ENCODE data around the gene NPC1.
A peak's percentile ranks its signal among the peaks of the same experiment; 100 is the strongest.

The NPC1 gene

DNA sequence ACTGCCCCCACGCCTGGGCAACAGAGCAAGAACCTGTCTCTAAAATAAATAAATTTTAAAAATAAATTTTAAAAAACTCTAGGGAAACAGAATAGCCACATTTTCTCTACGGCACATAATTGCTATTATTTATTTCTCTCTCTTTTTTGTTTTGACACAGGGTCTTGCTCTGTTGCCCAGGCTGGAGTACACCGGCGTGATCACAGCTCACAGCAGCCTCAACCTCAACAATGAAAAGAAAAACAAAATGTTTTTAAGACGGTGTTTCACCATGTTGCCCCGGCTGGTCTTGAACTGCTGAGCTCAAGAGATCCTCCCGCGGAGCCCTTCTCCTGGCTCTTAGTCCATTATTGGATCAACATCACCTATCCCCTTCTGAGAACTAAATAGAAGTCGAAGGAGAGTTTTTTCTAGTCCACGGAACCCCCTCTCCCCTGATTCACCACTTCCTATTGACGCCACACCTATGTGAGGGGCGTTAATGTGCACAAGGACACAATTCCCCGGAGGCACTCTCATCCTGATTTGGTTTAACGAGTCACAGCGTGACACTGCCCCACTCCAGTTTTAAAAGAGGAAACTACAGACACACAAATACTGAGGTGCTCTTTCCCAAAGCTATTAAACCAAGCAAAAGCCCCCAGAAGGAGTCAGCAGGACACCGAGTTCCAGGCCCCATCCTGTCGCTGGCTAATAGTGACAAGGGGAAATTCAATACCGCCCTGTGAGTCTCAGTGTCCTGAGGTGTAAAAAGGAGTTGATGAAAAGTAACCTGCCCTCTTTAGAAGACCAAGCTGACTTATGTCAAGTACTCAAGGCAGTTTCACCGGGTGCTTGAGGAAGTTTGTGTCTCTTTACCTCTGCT, 1.1 kb downstream of the NPC1 start:
- TF ChIP-seq, protein P1, sequence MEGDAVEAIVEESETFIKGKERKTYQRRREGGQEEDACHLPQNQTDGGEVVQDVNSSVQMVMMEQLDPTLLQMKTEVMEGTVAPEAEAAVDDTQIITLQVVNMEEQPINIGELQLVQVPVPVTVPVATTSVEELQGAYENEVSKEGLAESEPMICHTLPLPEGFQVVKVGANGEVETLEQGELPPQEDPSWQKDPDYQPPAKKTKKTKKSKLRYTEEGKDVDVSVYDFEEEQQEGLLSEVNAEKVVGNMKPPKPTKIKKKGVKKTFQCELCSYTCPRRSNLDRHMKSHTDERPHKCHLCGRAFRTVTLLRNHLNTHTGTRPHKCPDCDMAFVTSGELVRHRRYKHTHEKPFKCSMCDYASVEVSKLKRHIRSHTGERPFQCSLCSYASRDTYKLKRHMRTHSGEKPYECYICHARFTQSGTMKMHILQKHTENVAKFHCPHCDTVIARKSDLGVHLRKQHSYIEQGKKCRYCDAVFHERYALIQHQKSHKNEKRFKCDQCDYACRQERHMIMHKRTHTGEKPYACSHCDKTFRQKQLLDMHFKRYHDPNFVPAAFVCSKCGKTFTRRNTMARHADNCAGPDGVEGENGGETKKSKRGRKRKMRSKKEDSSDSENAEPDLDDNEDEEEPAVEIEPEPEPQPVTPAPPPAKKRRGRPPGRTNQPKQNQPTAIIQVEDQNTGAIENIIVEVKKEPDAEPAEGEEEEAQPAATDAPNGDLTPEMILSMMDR (IDR thresholded peaks at IDR 0.05; ENCODE audit: low read depth, low read length, poor library complexity, severe bottlenecking): no peak
- no peak for TF ChIP-seq EZH2phosphoT487 (IDR thresholded peaks at IDR 0.05; ENCODE audit: borderline replicate concordance, low read length)
- no peaks in the 10 kb centered on the region; the same call in 1 of the 2 replicates for H4K20me1 ChIP-seq (ENCODE audit: control insufficient read depth, insufficient read depth, low read depth, low read length)
- peaks cover 59% of the 10 kb centered on the region for H3K79me2 ChIP-seq (ENCODE audit: control insufficient read depth, low read length)
- H3K27ac ChIP-seq (ENCODE audit: low read depth, low read length): peak overlapping the region; percentile 85; the same call in 1 of the 2 replicates
- peaks cover 13% of the 10 kb centered on the region for H3K36me3 ChIP-seq (ENCODE audit: control insufficient read depth, low read length)
- H3K9me3 ChIP-seq (ENCODE audit: control insufficient read depth, insufficient read depth, low read length): no peaks in the 10 kb centered on the region
- H3K4me2 ChIP-seq (ENCODE audit: low read length): peak overlapping the region; percentile 90
- H3K27me3 ChIP-seq (ENCODE audit: control insufficient read depth, low read length): 0 out of 2 replicates have a peak, but pooled peaks cover 5% of the 10 kb centered on the region
- H3K4me3 ChIP-seq (ENCODE audit: low read length): peak overlapping the region; percentile 91
- no peaks in the 10 kb centered on the region for H3K9me2 ChIP-seq (replicated peaks; ENCODE audit: control insufficient read depth, low read length)
- no peaks in the 10 kb centered on the region for H3F3A ChIP-seq (ENCODE audit: control insufficient read depth, insufficient read depth)
- peaks cover 21% of the 10 kb centered on the region for H3K4me1 ChIP-seq (ENCODE audit: control insufficient read depth, low read length)

DNA sequence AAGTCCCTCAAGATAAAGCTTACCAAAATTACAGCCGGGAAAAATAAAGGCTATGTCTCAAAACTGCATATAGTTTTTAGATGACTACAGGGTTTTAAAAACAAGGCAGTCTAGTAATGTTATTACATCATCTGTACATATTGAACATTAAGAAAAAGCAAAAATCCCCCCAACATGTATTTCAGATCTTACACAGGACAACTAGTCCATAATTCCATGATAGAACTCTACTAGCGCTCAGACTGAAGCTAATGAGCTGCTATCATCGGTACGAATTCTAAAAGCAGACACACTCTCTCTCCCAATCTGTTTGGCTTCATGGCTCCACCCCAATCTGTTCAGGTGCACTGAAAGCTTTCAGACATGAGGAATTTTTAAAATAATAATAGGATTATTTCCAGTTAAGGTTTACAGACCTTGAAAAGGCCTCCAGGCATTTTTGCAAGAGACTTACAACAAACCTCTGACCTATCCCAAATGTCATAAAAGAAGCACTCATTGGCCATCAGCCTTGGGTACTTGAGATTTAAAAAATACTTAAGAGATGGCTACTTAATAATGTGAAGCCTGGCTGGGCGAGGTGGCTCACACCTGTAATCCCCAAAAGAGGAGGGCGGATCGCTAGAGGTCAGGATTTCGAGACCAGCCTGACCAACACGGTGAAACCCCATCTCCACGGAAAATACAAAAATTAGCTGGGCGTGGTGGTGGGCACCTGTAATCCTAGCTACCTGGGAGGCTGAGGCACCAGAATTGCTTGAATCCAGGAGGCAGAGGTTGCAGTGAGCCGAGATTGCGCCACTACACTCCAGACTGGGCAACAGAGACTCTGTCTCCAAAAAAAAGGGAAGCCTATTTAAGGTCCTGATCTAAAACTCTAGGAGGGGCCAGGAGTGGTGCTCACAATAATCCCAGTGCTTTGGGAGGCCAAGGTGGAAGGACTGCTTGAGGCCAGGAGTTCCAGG, 2.0 kb downstream of the NPC1 start:
- H3K27ac ChIP-seq (ENCODE audit: low read depth, low read length): no peak overlapping the region
- no peaks in the 10 kb centered on the region; the same call in 1 of the 2 replicates for H4K20me1 ChIP-seq (ENCODE audit: control insufficient read depth, insufficient read depth, low read depth, low read length)
- peaks cover 15% of the 10 kb centered on the region for H3K36me3 ChIP-seq (ENCODE audit: control insufficient read depth, low read length)
- no peak overlapping the region for H3K4me3 ChIP-seq (ENCODE audit: low read length)
- peaks cover 21% of the 10 kb centered on the region for H3K4me1 ChIP-seq (ENCODE audit: control insufficient read depth, low read length)
- H3K9me3 ChIP-seq (ENCODE audit: control insufficient read depth, insufficient read depth, low read length): no peaks in the 10 kb centered on the region
- H3K79me2 ChIP-seq (ENCODE audit: control insufficient read depth, low read length): peaks cover 65% of the 10 kb centered on the region
- TF ChIP-seq, protein P1 (IDR thresholded peaks at IDR 0.05; ENCODE audit: low read depth, low read length, poor library complexity, severe bottlenecking): no peak
- TF ChIP-seq EZH2phosphoT487 (IDR thresholded peaks at IDR 0.05; ENCODE audit: borderline replicate concordance, low read length): no peak
- H3K27me3 ChIP-seq (ENCODE audit: control insufficient read depth, low read length): 0 out of 2 replicates have a peak, but pooled peaks cover 5% of the 10 kb centered on the region
- peak overlapping the region; percentile 90; the same call in 1 of the 2 replicates for H3K4me2 ChIP-seq (ENCODE audit: low read length)
- no peaks in the 10 kb centered on the region for H3K9me2 ChIP-seq (replicated peaks; ENCODE audit: control insufficient read depth, low read length)
- no peaks in the 10 kb centered on the region for H3F3A ChIP-seq (ENCODE audit: control insufficient read depth, insufficient read depth)

DNA sequence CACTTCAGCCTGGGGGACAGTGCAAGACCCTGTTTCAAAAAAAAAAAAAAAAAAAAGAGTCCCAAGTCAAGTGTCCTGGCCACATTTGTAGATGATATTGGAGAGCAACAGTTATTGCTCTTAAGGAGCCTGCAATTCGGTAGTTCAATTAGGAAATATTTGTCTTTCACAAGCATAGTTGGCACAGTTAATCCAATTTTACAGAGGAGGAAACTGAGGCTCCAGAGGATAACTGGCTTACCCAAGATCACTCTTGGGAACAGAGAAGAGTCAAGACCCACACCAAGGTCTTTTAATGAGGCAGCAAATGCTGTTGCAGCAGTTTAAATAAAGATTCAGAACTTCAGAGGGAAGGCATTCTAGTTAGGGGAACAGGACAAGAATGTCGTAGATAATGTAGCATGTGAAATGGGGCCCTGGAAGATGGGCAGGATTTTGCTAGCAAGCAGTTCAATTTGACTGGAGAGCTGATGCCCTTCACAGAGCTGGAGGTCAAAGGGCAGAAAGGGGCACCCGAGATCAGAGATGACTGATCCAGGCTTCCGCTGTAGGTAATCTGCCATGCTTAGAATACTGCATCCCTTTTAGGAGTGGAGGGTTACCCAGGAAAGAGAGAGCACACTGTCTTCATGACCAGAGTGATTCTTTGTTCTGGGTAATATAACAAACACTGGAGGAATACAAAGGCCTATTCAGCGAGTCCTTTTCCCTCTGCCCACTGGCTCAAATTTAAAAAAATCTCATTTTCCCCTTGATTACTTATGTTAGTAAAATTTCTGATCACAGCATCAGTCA, 3.0 kb downstream of the NPC1 start:
- Histone ChIP-seq H3K36me3 (ENCODE audit: control insufficient read depth, low read length) (peaks cover 15% of the 10 kb centered on the region), H3K9me3 (ENCODE audit: control insufficient read depth, insufficient read depth, low read length) (no peaks in the 10 kb centered on the region), H3K4me2 (ENCODE audit: low read length) (peak overlapping the region; percentile 3; the same call in 1 of the 2 replicates), H4K20me1 (ENCODE audit: control insufficient read depth, insufficient read depth, low read depth, low read length) (no peaks in the 10 kb centered on the region; the same call in 1 of the 2 replicates), H3K9me2 (replicated peaks; ENCODE audit: control insufficient read depth, low read length) (no peaks in the 10 kb centered on the region), H3K27me3 (ENCODE audit: control insufficient read depth, low read length) (0 out of 2 replicates have a peak, but pooled peaks cover under 1% of the 10 kb centered on the region), H3K4me3 (ENCODE audit: low read length) (no peak overlapping the region), H3F3A (ENCODE audit: control insufficient read depth, insufficient read depth) (no peaks in the 10 kb centered on the region), H3K4me1 (ENCODE audit: control insufficient read depth, low read length) (peaks cover 31% of the 10 kb centered on the region), H3K27ac (ENCODE audit: low read depth, low read length) (no peak overlapping the region), H3K79me2 (ENCODE audit: control insufficient read depth, low read length) (peaks cover 75% of the 10 kb centered on the region)
- TF ChIP-seq, protein P1 (IDR thresholded peaks at IDR 0.05; ENCODE audit: low read depth, low read length, poor library complexity, severe bottlenecking): no peak
- no peak for TF ChIP-seq EZH2phosphoT487 (IDR thresholded peaks at IDR 0.05; ENCODE audit: borderline replicate concordance, low read length)
